ENCODE results near the gene TLR6. TPM values are rescaled to one million over a fixed set of nuclear protein-coding genes. Genes with fewer than 3 reads are reported as not detected.

TLR6 gene
- total and polyA plus RNA-seq, 10 of the 15 experiments (the other 5 are each of a cell fraction or from before 2014, with no cell fraction given): 1.1 to 49.4 (median 12.5) TPM

GRCh38 chr4:38871593-38871992 is 15.0 kb upstream of the TLR6 start:
- CTCF ChIA-PET: interaction anchor here (1.3 to 3.7 kb wide), 2 partner anchors 11 to 111 kb away, joined by 7 to 29 read pairs; no protein-coding TSS in a partner anchor
- no peak overlapping the region for H2AFZ ChIP-seq (ENCODE audit: control insufficient read depth, low read depth, low read length)
- H3K36me3 ChIP-seq (ENCODE audit: control insufficient read depth in 2 of 2, insufficient read depth in 2 of 2, low read length in 1 of 2): no peaks in the 10 kb centered on the region
- no TSS peak for BruUV-seq (replicated peaks)
- TF ChIP-seq YBX1 (IDR thresholded peaks at IDR 0.05) (no peak), TCF7 (IDR thresholded peaks at IDR 0.05; ENCODE audit: borderline replicate concordance) (no peak), ZZZ3 (IDR thresholded peaks at IDR 0.05; ENCODE audit: control insufficient read depth, insufficient read length, low read depth) (no peak), RFX5 (IDR thresholded peaks at IDR 0.05; ENCODE audit: low read depth, low read length) (no peak), CBX5 (IDR thresholded peaks at IDR 0.05; ENCODE audit: low read depth) (no peak), REST (IDR thresholded peaks at IDR 0.05; ENCODE audit: low read depth, low read length) (no peak)
- peaks cover 7% of the 10 kb centered on the region for H3K4me1 ChIP-seq (ENCODE audit: control insufficient read depth, insufficient read depth, low read length)
- peaks cover 2% of the 10 kb centered on the region; the same call in 1 of the 2 replicates for H3K79me2 ChIP-seq (ENCODE audit: control insufficient read depth, insufficient read depth, low read length)
- H3K9me3 ChIP-seq (replicated peaks; ENCODE audit: control insufficient read depth, insufficient read depth, low read length): no peaks in the 10 kb centered on the region
- no peak overlapping the region for H3K4me2 ChIP-seq (ENCODE audit: control insufficient read depth, insufficient read depth)
- no peak overlapping the region for H3K27ac ChIP-seq (ENCODE audit: control insufficient read depth, insufficient read depth)
- H3K4me3 ChIP-seq: no peak overlapping the region
- WGBS (ENCODE audit: insufficient coverage, insufficient replicate concordance, low lambda C conversion rate, missing lambda C conversion rate): 96% methylated on average over 1 of the region's 1 CpG
- SMC1A ChIA-PET (ENCODE audit: uncharacterized antibody, unreplicated experiment): interaction anchor here (0.5 to 1.4 kb wide), 7 partner anchors 9 to 187 kb away, joined by 3 to 6 read pairs (median 3); no protein-coding TSS in a partner anchor
- no peak overlapping the region for H3K9ac ChIP-seq (ENCODE audit: control insufficient read depth, insufficient read depth, low read length)
- H4K20me1 ChIP-seq (ENCODE audit: control insufficient read depth, insufficient read depth): no peaks in the 10 kb centered on the region
- POLR2A ChIA-PET: no interaction called here
- H3K27me3 ChIP-seq (replicated peaks in 1 of 2; ENCODE audit: control insufficient read depth in 2 of 2, insufficient read depth in 2 of 2, low read length in 1 of 2): no peaks in the 10 kb centered on the region
- ATAC-seq (no peak), DNase-seq (ENCODE audit: low read depth, low spot score) (no peak), FAIRE-seq (no peak)
- intact Hi-C loops (cut with micrococcal nuclease; ENCODE audit: unreplicated experiment) (no loop called here), in situ Hi-C loops (cut with MboI) (loop anchor here (25.0 kb wide), 1 partner anchor 559 kb away; no protein-coding TSS in a partner anchor)
- RAD21 ChIA-PET (ENCODE audit: unreplicated experiment): interaction anchor here (1.6 kb wide), 1 partner anchor 17 kb away, joined by 5 read pairs; no protein-coding TSS in a partner anchor
